Adipocyte (in vitro differentiated cells): ENCODE measurements around the gene LEP.

ENCODE experiments used
- DNase-seq: peaks from one replicate; pipeline ENCODE4 v3.0.0-alpha.2; 2015; ENCODE audit warnings: low read depth
- H3K27me3 ChIP-seq: replicated peaks from 2 replicates; pipeline ENCODE4 v1.7.0; 2013; ENCODE audit warnings: mild to moderate bottlenecking, low read length, moderate library complexity; ENCODE audit not compliant: control insufficient read depth, insufficient read depth
- H3K36me3 ChIP-seq: 2 replicates; pipeline ENCODE4 v1.7.0; 2013; ENCODE audit warnings: low read length, mild to moderate bottlenecking, moderate library complexity; ENCODE audit not compliant: control insufficient read depth, insufficient read depth, severe bottlenecking
- H3K4me1 ChIP-seq: 2 replicates; pipeline ENCODE4 v1.7.0; 2013; ENCODE audit warnings: mild to moderate bottlenecking, low read length, moderate library complexity; ENCODE audit not compliant: control insufficient read depth, insufficient read depth
- H3K4me3 ChIP-seq: 2 replicates; pipeline ENCODE4 v1.7.0; 2013; ENCODE audit warnings: mild to moderate bottlenecking, low read length, moderate library complexity
- H3K9ac ChIP-seq: 2 replicates; pipeline ENCODE4 v1.7.0; 2013; ENCODE audit warnings: mild to moderate bottlenecking, low read length, moderate library complexity
- H3K9me3 ChIP-seq: 2 replicates; pipeline ENCODE4 v1.7.0; 2013; ENCODE audit warnings: mild to moderate bottlenecking, low read length, moderate library complexity; ENCODE audit not compliant: control insufficient read depth

The LEP gene

DNA sequence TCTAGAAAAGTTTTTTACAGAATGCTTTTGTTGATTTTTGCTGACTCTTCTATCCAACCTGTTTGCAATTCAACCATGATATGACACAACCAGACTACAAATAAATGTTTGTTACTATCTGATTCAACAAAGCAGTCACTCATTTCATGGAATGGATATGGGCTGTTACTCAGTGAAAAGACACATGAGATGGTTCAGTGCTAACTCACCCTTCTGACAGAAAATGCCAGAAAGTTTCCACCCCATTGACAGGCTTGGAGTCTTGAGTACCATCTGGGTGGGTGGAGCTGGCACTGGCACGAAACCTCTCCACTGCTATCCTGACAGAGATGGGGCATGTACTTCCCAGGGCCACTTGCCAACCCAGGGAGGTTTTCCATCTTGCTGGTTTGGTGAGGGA, 63.1 kb downstream of the LEP start:
- H3K9me3 ChIP-seq, result no peaks in the 10 kb centered on the region
- no peak overlapping the region for H3K4me3 ChIP-seq
- H3K9ac ChIP-seq, result no peak overlapping the region
- peaks cover 37% of the 10 kb centered on the region for H3K4me1 ChIP-seq
- peaks cover 47% of the 10 kb centered on the region for H3K36me3 ChIP-seq
- no peaks in the 10 kb centered on the region for H3K27me3 ChIP-seq
- no peak for DNase-seq

DNA sequence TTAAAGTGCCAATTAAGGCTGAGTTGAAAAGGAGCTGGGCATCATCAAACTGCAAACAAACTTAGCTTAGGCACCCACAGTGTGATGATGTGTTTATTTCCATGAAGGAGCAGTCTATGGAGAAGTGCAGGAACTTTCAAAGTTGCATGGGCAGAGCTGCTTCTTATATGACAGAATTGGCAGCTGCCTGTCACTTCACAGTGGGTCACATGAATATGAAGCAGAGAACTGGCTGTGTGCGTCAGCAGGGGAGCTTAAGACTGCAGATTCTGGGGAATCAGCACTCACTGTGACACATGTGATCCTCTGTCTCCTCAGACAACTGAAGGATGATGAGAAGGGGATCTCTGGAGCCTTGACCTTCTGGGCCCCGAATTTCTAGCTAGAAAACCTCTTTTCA, 66.0 kb downstream of the LEP start:
- DNase-seq, result no peak
- Histone ChIP-seq H3K36me3 (peaks cover 70% of the 10 kb centered on the region), H3K4me3 (no peak overlapping the region), H3K9me3 (no peaks in the 10 kb centered on the region), H3K4me1 (peaks cover 36% of the 10 kb centered on the region), H3K9ac (no peak overlapping the region), H3K27me3 (no peaks in the 10 kb centered on the region)
